Measurements from ENCODE around the gene HEXD.

- TF ChIP-seq, protein P1, sequence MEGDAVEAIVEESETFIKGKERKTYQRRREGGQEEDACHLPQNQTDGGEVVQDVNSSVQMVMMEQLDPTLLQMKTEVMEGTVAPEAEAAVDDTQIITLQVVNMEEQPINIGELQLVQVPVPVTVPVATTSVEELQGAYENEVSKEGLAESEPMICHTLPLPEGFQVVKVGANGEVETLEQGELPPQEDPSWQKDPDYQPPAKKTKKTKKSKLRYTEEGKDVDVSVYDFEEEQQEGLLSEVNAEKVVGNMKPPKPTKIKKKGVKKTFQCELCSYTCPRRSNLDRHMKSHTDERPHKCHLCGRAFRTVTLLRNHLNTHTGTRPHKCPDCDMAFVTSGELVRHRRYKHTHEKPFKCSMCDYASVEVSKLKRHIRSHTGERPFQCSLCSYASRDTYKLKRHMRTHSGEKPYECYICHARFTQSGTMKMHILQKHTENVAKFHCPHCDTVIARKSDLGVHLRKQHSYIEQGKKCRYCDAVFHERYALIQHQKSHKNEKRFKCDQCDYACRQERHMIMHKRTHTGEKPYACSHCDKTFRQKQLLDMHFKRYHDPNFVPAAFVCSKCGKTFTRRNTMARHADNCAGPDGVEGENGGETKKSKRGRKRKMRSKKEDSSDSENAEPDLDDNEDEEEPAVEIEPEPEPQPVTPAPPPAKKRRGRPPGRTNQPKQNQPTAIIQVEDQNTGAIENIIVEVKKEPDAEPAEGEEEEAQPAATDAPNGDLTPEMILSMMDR (IDR thresholded peaks at IDR 0.05), result no peak
- no peak for TF ChIP-seq POLR2A (IDR thresholded peaks at IDR 0.05)
Observed at GRCh38 chr17:82444284-82444893, 26.2 kb downstream of the HEXD start.
